Left ventricle myocardium inferior (tissue), 1 donor: Measurements from ENCODE around the gene CRABP1. TPM values are rescaled to one million over a fixed set of nuclear protein-coding genes. Genes with fewer than 3 reads are reported as not detected.

Source experiments
- DNase-seq: peaks from one replicate; pipeline ENCODE4 v3.0.0-alpha.2; 2020
- H3K27ac ChIP-seq: fragments of 200-600 bp; replicated peaks from 2 replicates; pipeline ENCODE4 v1.8.0; 2021
- H3K27me3 ChIP-seq: fragments of 200-600 bp; 2 replicates; pipeline ENCODE4 v1.8.0; 2021; ENCODE audit warnings: low read depth
- H3K36me3 ChIP-seq: fragments of 200-600 bp; 2 replicates; pipeline ENCODE4 v1.8.0; 2021
- H3K4me1 ChIP-seq: fragments of 200-600 bp; 2 replicates; pipeline ENCODE4 v1.8.0; 2021
- H3K4me3 ChIP-seq: fragments of 200-600 bp; 2 replicates; pipeline ENCODE4 v1.8.0; 2021; ENCODE audit warnings: mild to moderate bottlenecking, moderate library complexity
- H3K9me3 ChIP-seq: fragments of 200-600 bp; replicated peaks from 2 replicates; pipeline ENCODE4 v1.8.0; 2021
- CTCF ChIP-seq: fragments of 200-600 bp; IDR thresholded peaks from 2 replicates; pipeline ENCODE4 v1.8.0; 2021; ENCODE audit warnings: antibody characterized with exemption, mild to moderate bottlenecking, borderline replicate concordance
- intact Hi-C: fragments of 100-400 bp; cut with micrococcal nuclease; formaldehyde crosslinking; loops from one replicate; pipeline ENCODE4 v1.11.0; 2022
- total RNA-seq: library from RNA; stranded (reverse); fragmentation: NEBNext Ultra II Directional; extraction: Animal tissue kit (Norgen Biotek cat#: 25700); gene quantifications from one replicate; pipeline ENCODE4 v1.2.1, GENCODE V29; 2021
- donor health status: DM: no; HTN: yes; CAD: no; lungs with severe emphysema.

Gene CRABP1
- total RNA-seq, 1 donor from 2014 or later: not detected

- no peak overlapping the region for H3K27ac ChIP-seq
- intact Hi-C loops: no loop called here
- H3K4me3 ChIP-seq: no peak overlapping the region
- no peaks in the 10 kb centered on the region for H3K4me1 ChIP-seq
- no peaks in the 10 kb centered on the region for H3K36me3 ChIP-seq
- no peak for DNase-seq
- H3K27me3 ChIP-seq: peaks cover 59% of the 10 kb centered on the region
- no peaks in the 10 kb centered on the region for H3K9me3 ChIP-seq
- TF ChIP-seq CTCF: no peak
These were observed 42.1 kb downstream of the CRABP1 start for GRCh38 chr15:78382114-78382880.

GRCh38 chr15:78384651-78385050, 44.5 kb downstream of the CRABP1 start:
- no peaks in the 10 kb centered on the region for H3K4me1 ChIP-seq
- DNase-seq: no peak
- intact Hi-C loops: no loop called here

GRCh38 chr15:78387246-78388037, 47.3 kb downstream of the CRABP1 start:
- peaks cover 97% of the 10 kb centered on the region for H3K27me3 ChIP-seq
- H3K9me3 ChIP-seq: no peaks in the 10 kb centered on the region
- DNase-seq: no peak
- no peaks in the 10 kb centered on the region for H3K4me1 ChIP-seq
- H3K36me3 ChIP-seq: no peaks in the 10 kb centered on the region
- no peak overlapping the region for H3K27ac ChIP-seq
- TF ChIP-seq CTCF: no peak
- no peak overlapping the region for H3K4me3 ChIP-seq
- intact Hi-C loops: no loop called here

More at GRCh38 chr15:78384651-78385050, 44.5 kb downstream of the CRABP1 start:
- Histone ChIP-seq H3K36me3 (no peaks in the 10 kb centered on the region), H3K4me3 (no peak overlapping the region), H3K9me3 (no peaks in the 10 kb centered on the region), H3K27ac (no peak overlapping the region), H3K27me3 (peaks cover 82% of the 10 kb centered on the region)
- TF ChIP-seq CTCF: no peak

- no peaks in the 10 kb centered on the region for H3K9me3 ChIP-seq
- no peak overlapping the region for H3K27ac ChIP-seq
- no peaks in the 10 kb centered on the region for H3K36me3 ChIP-seq
- peaks cover 85% of the 10 kb centered on the region for H3K27me3 ChIP-seq
- no peaks in the 10 kb centered on the region for H3K4me1 ChIP-seq
- no peak overlapping the region for H3K4me3 ChIP-seq
- intact Hi-C loops: no loop called here
- TF ChIP-seq CTCF: no peak
- no peak for DNase-seq
These were observed 48.7 kb downstream of the CRABP1 start for GRCh38 chr15:78388865-78389264.

- DNase-seq: no peak
- peaks cover 85% of the 10 kb centered on the region for H3K27me3 ChIP-seq
- no peaks in the 10 kb centered on the region for H3K9me3 ChIP-seq
- no peak overlapping the region for H3K4me3 ChIP-seq
- H3K36me3 ChIP-seq: no peaks in the 10 kb centered on the region
- no peaks in the 10 kb centered on the region for H3K4me1 ChIP-seq
- H3K27ac ChIP-seq: no peak overlapping the region
- no peak for TF ChIP-seq CTCF
- intact Hi-C loops: no loop called here
These were observed 49.2 kb downstream of the CRABP1 start for GRCh38 chr15:78389322-78389721.
